ENCODE measurements around the gene CARNS1. TPM values are rescaled to one million over a fixed set of nuclear protein-coding genes. Genes with fewer than 3 reads are reported as not detected.

The CARNS1 gene
- total and polyA plus RNA-seq, 10 of the 15 experiments (the other 5 are each of a cell fraction or from before 2014, with no cell fraction given) = 0.02 to 0.14 (median 0.10) TPM; not detected in 3

- no peak for FAIRE-seq
- POLR2A ChIA-PET = no interaction called here
Observed at GRCh38 chr11:67453816-67454732, 38.6 kb downstream of the CARNS1 start.

GRCh38 chr11:67455054-67455453 is 39.6 kb downstream of the CARNS1 start, which contains the start of gene CABP4:
CABP4 (plus strand) TSS chr11:67455354; CDS start chr11:67455424, 70 bp downstream.
- no peak within 1 kb of the TSS for H3K4me3 ChIP-seq
- H3K9me3 ChIP-seq (replicated peaks; ENCODE audit: control insufficient read depth, insufficient read depth, low read length) = no peaks in the 10 kb centered on the region
- ChIA-PET CTCF (no interaction called here), SMC1A (ENCODE audit: uncharacterized antibody, unreplicated experiment) (no interaction called here), RAD21 (ENCODE audit: unreplicated experiment) (no interaction called here), POLR2A (no interaction called here)
- no peak for FAIRE-seq
- no peak within 1 kb of the TSS for H3K4me2 ChIP-seq (ENCODE audit: control insufficient read depth, insufficient read depth)
- no peaks in the 10 kb centered on the region for H3K79me2 ChIP-seq (ENCODE audit: control insufficient read depth, insufficient read depth, low read length)
- H4K20me1 ChIP-seq (ENCODE audit: control insufficient read depth, insufficient read depth) = no peaks in the 10 kb centered on the region
- H3K4me1 ChIP-seq (ENCODE audit: control insufficient read depth, insufficient read depth, low read length) = peaks cover 11% of the 10 kb centered on the region
- no peak for TF ChIP-seq NRF1 (conservative IDR thresholded peaks at IDR 0.05; ENCODE audit: low read depth, low read length)
- TF ChIP-seq NFYA (IDR thresholded peaks at IDR 0.05; ENCODE audit: borderline replicate concordance, low read depth, low read length) = no peak
- TF ChIP-seq IRF4 (IDR thresholded peaks at IDR 0.05; ENCODE audit: low read depth, low read length) = no peak
- TF ChIP-seq SUZ12 (IDR thresholded peaks at IDR 0.05; ENCODE audit: unreplicated experiment) = no peak
- no peak for TF ChIP-seq NFIC (IDR thresholded peaks at IDR 0.05; ENCODE audit: low read depth, low read length)
- TF ChIP-seq CHD1 (IDR thresholded peaks at IDR 0.05; ENCODE audit: low read depth, low read length) = no peak
- TF ChIP-seq CEBPZ (IDR thresholded peaks at IDR 0.05; ENCODE audit: low read depth, low read length) = no peak
- TF ChIP-seq GATAD2B (conservative IDR thresholded peaks at IDR 0.05; ENCODE audit: low read depth) = no peak
- TF ChIP-seq ESRRA (IDR thresholded peaks at IDR 0.05; ENCODE audit: low read length) = no peak
- intact Hi-C loops (cut with micrococcal nuclease; ENCODE audit: unreplicated experiment) (no loop called here), in situ Hi-C loops (cut with MboI) (no loop called here)
- no TSS peak for BruUV-seq (replicated peaks)
- H3K9ac ChIP-seq (ENCODE audit: control insufficient read depth, insufficient read depth, low read length) = no peak within 1 kb of the TSS
- DNase-seq (ENCODE audit: low read depth, low spot score) = no peak
- no peaks in the 10 kb centered on the region for H3K27me3 ChIP-seq (replicated peaks in 1 of 2; ENCODE audit: control insufficient read depth in 2 of 2, insufficient read depth in 2 of 2, low read length in 1 of 2)
- WGBS (ENCODE audit: insufficient coverage, insufficient replicate concordance, low lambda C conversion rate, missing lambda C conversion rate) = 36% methylated on average over 3 of the region's 3 CpGs
- H2AFZ ChIP-seq (ENCODE audit: control insufficient read depth, low read depth, low read length) = no peak within 1 kb of the TSS
- ATAC-seq = no peak
- H3K36me3 ChIP-seq (ENCODE audit: control insufficient read depth in 2 of 2, insufficient read depth in 2 of 2, low read length in 1 of 2) = no peaks in the 10 kb centered on the region
- H3K27ac ChIP-seq (ENCODE audit: control insufficient read depth, insufficient read depth) = no peak within 1 kb of the TSS

More at GRCh38 chr11:67453816-67454732, 38.6 kb downstream of the CARNS1 start:
- 65% methylated on average over 21 of the region's 21 CpGs for WGBS (ENCODE audit: insufficient coverage, insufficient replicate concordance, low lambda C conversion rate, missing lambda C conversion rate)
- Histone ChIP-seq H4K20me1 (ENCODE audit: control insufficient read depth, insufficient read depth) (no peaks in the 10 kb centered on the region), H3K9ac (ENCODE audit: control insufficient read depth, insufficient read depth, low read length) (no peak overlapping the region), H3K27me3 (replicated peaks in 1 of 2; ENCODE audit: control insufficient read depth in 2 of 2, insufficient read depth in 2 of 2, low read length in 1 of 2) (no peaks in the 10 kb centered on the region), H3K36me3 (ENCODE audit: control insufficient read depth in 2 of 2, insufficient read depth in 2 of 2, low read length in 1 of 2) (no peaks in the 10 kb centered on the region), H3K9me3 (replicated peaks; ENCODE audit: control insufficient read depth, insufficient read depth, low read length) (no peaks in the 10 kb centered on the region), H3K4me3 (no peak overlapping the region), H3K27ac (ENCODE audit: control insufficient read depth, insufficient read depth) (no peak overlapping the region), H2AFZ (ENCODE audit: control insufficient read depth, low read depth, low read length) (no peak overlapping the region), H3K4me1 (ENCODE audit: control insufficient read depth, insufficient read depth, low read length) (peaks cover 6% of the 10 kb centered on the region), H3K79me2 (ENCODE audit: control insufficient read depth, insufficient read depth, low read length) (no peaks in the 10 kb centered on the region), H3K4me2 (ENCODE audit: control insufficient read depth, insufficient read depth) (no peak overlapping the region)
- RAD21 ChIA-PET (ENCODE audit: unreplicated experiment) = no interaction called here
- CTCF ChIA-PET = no interaction called here
- TF ChIP-seq KLF5 (IDR thresholded peaks at IDR 0.05; ENCODE audit: partially characterized antibody) (no peak), STAT3 (IDR thresholded peaks at IDR 0.05; ENCODE audit: low read depth, low read length) (no peak), BACH1 (IDR thresholded peaks at IDR 0.05; ENCODE audit: borderline replicate concordance) (no peak), MYB (IDR thresholded peaks at IDR 0.05; ENCODE audit: borderline replicate concordance, low read depth, low read length) (no peak), WRNIP1 (IDR thresholded peaks at IDR 0.05; ENCODE audit: borderline replicate concordance, low read depth, low read length) (no peak), POLR2A (IDR thresholded peaks at IDR 0.05; ENCODE audit: low read depth, low read length) (0 out of 2 replicates have a peak, but pooled peaks have one; percentile 6), SMAD5 (IDR thresholded peaks at IDR 0.05; ENCODE audit: low read depth) (no peak), ZSCAN29 (IDR thresholded peaks at IDR 0.05) (no peak)
- ATAC-seq (no peak), DNase-seq (ENCODE audit: low read depth, low spot score) (no peak)
- SMC1A ChIA-PET (ENCODE audit: uncharacterized antibody, unreplicated experiment) = no interaction called here
- intact Hi-C loops (cut with micrococcal nuclease; ENCODE audit: unreplicated experiment) (no loop called here), in situ Hi-C loops (cut with MboI) (no loop called here)
- BruUV-seq (replicated peaks) = no TSS peak
